ENCODE results near the gene RBKS.

- TF ChIP-seq, protein P1, sequence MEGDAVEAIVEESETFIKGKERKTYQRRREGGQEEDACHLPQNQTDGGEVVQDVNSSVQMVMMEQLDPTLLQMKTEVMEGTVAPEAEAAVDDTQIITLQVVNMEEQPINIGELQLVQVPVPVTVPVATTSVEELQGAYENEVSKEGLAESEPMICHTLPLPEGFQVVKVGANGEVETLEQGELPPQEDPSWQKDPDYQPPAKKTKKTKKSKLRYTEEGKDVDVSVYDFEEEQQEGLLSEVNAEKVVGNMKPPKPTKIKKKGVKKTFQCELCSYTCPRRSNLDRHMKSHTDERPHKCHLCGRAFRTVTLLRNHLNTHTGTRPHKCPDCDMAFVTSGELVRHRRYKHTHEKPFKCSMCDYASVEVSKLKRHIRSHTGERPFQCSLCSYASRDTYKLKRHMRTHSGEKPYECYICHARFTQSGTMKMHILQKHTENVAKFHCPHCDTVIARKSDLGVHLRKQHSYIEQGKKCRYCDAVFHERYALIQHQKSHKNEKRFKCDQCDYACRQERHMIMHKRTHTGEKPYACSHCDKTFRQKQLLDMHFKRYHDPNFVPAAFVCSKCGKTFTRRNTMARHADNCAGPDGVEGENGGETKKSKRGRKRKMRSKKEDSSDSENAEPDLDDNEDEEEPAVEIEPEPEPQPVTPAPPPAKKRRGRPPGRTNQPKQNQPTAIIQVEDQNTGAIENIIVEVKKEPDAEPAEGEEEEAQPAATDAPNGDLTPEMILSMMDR (conservative IDR thresholded peaks at IDR 0.05; ENCODE audit: low read depth, low read length): no peak
- no peak for TF ChIP-seq EZH2 (IDR thresholded peaks at IDR 0.05; ENCODE audit: borderline replicate concordance, low read depth, low read length, poor library complexity, severe bottlenecking)
Observed at GRCh38 chr2:27754831-27755230, 135.4 kb downstream of the RBKS start.

All from A673 (cell line).